H1 (cell line): ENCODE measurements around the gene CXCL14. TPM values are rescaled to one million over a fixed set of nuclear protein-coding genes. Genes with fewer than 3 reads are reported as not detected.

ENCODE experiments used
- CTCF ChIA-PET: fragments of 300-600 bp; sonication (Branson Sonifier 250); formaldehyde crosslinking; loops from one replicate; lab custom pipeline; 2021; ENCODE audit not compliant: partially characterized antibody; lab: Charles Lee
- POLR2A ChIA-PET: fragments of 300-600 bp; sonication (Branson Sonifier 250); formaldehyde crosslinking; loops from one replicate; lab custom pipeline; 2021; ENCODE audit warnings: inconsistent platforms; ENCODE audit not compliant: partially characterized antibody; lab: Charles Lee
- DNase-seq, 2 experiments: peaks; one replicate each; pipeline versions ENCODE4 v3.0.0 to v3.0.0-alpha.2; 2010 to 2022; ENCODE audit warnings: low spot score in 2 of 2, low read depth in 1 of 2, mixed read lengths in 1 of 2
- FAIRE-seq: peaks from 2 replicates; lab custom pipeline; 2011; peaks lifted over from hg19 to GRCh38; lab: Jason Lieb, UNC
- H2AFZ ChIP-seq: 2 replicates; pipeline ENCODE4 v1.8.1; 2012; ENCODE audit warnings: low read length, inconsistent platforms
- H2AK5ac ChIP-seq: 2 replicates; pipeline ENCODE4 v1.6.1; 2013; ENCODE audit warnings: low read depth, low read length
- H2BK120ac ChIP-seq: replicated peaks from 2 replicates; pipeline ENCODE3; 2013; ENCODE audit warnings: low read depth, low read length, inconsistent platforms
- H2BK12ac ChIP-seq: 2 replicates; pipeline ENCODE4 v1.6.1; 2013; ENCODE audit warnings: low read depth, low read length
- H2BK15ac ChIP-seq: 2 replicates; pipeline ENCODE4 v1.6.1; 2013; ENCODE audit warnings: low read length
- H2BK20ac ChIP-seq: 2 replicates; pipeline ENCODE4 v1.6.1; 2013; ENCODE audit warnings: low read length
- H2BK5ac ChIP-seq: 2 replicates; pipeline ENCODE4 v1.6.1; 2013; ENCODE audit warnings: low read depth, low read length
- H3K14ac ChIP-seq: 2 replicates; pipeline ENCODE4 v1.6.1; 2013; ENCODE audit warnings: inconsistent platforms; ENCODE audit not compliant: insufficient read length
- H3K18ac ChIP-seq: 2 replicates; pipeline ENCODE4 v1.6.1; 2013; ENCODE audit warnings: low read length; ENCODE audit errors: extremely low read depth
- H3K23ac ChIP-seq: 2 replicates; pipeline ENCODE4 v1.6.1; 2013; ENCODE audit warnings: inconsistent platforms; ENCODE audit not compliant: insufficient read length
- H3K23me2 ChIP-seq: 2 replicates; pipeline ENCODE4 v1.6.1; 2013; ENCODE audit warnings: low read depth, low read length
- H3K27ac ChIP-seq: 2 replicates; pipeline ENCODE4 v1.6.1; 2011; ENCODE audit warnings: low read depth, low read length, inconsistent platforms
- H3K27me3 ChIP-seq, 4 experiments: replicated peaks in 1 of 4; 1 replicate in 1 of 4; 2 replicates in 3 of 4; pipeline versions ENCODE4 v1.6.1 to v1.8.1; 2011 to 2013; ENCODE audit warnings: low read length in 3 of 4, mild to moderate bottlenecking in 3 of 4, inconsistent platforms in 2 of 4, mixed read lengths in 2 of 4, moderate library complexity in 1 of 4; ENCODE audit not compliant: control insufficient read depth in 3 of 4, insufficient read depth in 3 of 4; ENCODE audit errors: extremely low read depth in 1 of 4
- H3K36me3 ChIP-seq, 4 experiments: 2 replicates each; pipeline versions ENCODE4 v1.6.1 to v1.8.1; 2011 to 2013; ENCODE audit warnings: mild to moderate bottlenecking in 4 of 4, low read length in 3 of 4, moderate library complexity in 2 of 4, control low read depth in 1 of 4, inconsistent platforms in 1 of 4; ENCODE audit not compliant: insufficient read depth in 4 of 4, control insufficient read depth in 2 of 4
- H3K4ac ChIP-seq: replicated peaks from 2 replicates; pipeline ENCODE3; 2013; ENCODE audit warnings: low read length, low read depth, mixed read lengths, inconsistent platforms; ENCODE audit not compliant: insufficient read length
- H3K4me1 ChIP-seq, 4 experiments: replicated peaks in 1 of 4; 1 replicate in 1 of 4; 2 replicates in 3 of 4; pipeline versions ENCODE4 v1.6.1 to v1.8.1; 2011 to 2013; ENCODE audit warnings: low read length in 3 of 4, inconsistent platforms in 2 of 4, mixed read lengths in 1 of 4; ENCODE audit not compliant: insufficient read depth in 4 of 4, control insufficient read depth in 3 of 4
- H3K4me2 ChIP-seq, 2 experiments: 2 replicates each; pipeline versions ENCODE4 v1.6.1 to v1.8.1; 2011 to 2013; ENCODE audit warnings: low read depth in 2 of 2, low read length in 2 of 2, control low read depth in 1 of 2, inconsistent platforms in 1 of 2, mild to moderate bottlenecking in 1 of 2; ENCODE audit not compliant: insufficient read depth in 1 of 2
- H3K4me3 ChIP-seq, 4 experiments: fragments of 200-600, 300-600 bp in 1 of 4; sonication (generic), shearing (Covaris generic), sonication (Bioruptor Twin) in 1 of 4; 2 replicates each; pipeline versions ENCODE4 v1.5.1 to v1.8.1; 2011 to 2016; ENCODE audit warnings: low read length in 4 of 4, low read depth in 3 of 4, control low read depth in 2 of 4, inconsistent platforms in 2 of 4, mild to moderate bottlenecking in 2 of 4, mixed read lengths in 1 of 4, moderate library complexity in 1 of 4; ENCODE audit not compliant: insufficient read depth in 2 of 4; ENCODE audit errors: extremely low read depth in 1 of 4
- H3K56ac ChIP-seq: replicated peaks from 2 replicates; pipeline ENCODE3; 2013; ENCODE audit warnings: low read depth, mild to moderate bottlenecking, mixed read lengths, low read length, inconsistent platforms; ENCODE audit not compliant: insufficient read length
- H3K79me1 ChIP-seq: 2 replicates; pipeline ENCODE4 v1.6.1; 2013; ENCODE audit warnings: low read depth, low read length, control low read depth
- H3K79me2 ChIP-seq, 2 experiments: 2 replicates each; pipeline versions ENCODE4 v1.6.1 to v1.8.1; 2012 to 2013; ENCODE audit warnings: low read length in 2 of 2, mild to moderate bottlenecking in 2 of 2, inconsistent platforms in 1 of 2; ENCODE audit not compliant: insufficient read depth in 2 of 2, control insufficient read depth in 1 of 2
- H3K9ac ChIP-seq, 4 experiments: replicated peaks in 1 of 4; 1 replicate in 1 of 4; 2 replicates in 3 of 4; pipeline versions ENCODE4 v1.6.1 to v1.8.1; 2011 to 2013; ENCODE audit warnings: low read depth in 3 of 4, low read length in 3 of 4, control low read depth in 2 of 4, mild to moderate bottlenecking in 2 of 4, moderate library complexity in 2 of 4, inconsistent platforms in 1 of 4; ENCODE audit errors: extremely low read depth in 1 of 4
- H3K9me3 ChIP-seq, 2 experiments: 2 replicates each; pipeline versions ENCODE4 v1.6.1 to v1.8.1; 2012 to 2013; ENCODE audit warnings: mild to moderate bottlenecking in 2 of 2, moderate library complexity in 2 of 2, control low read depth in 1 of 2, inconsistent platforms in 1 of 2, low read depth in 1 of 2, low read length in 1 of 2, mixed read lengths in 1 of 2; ENCODE audit not compliant: insufficient read depth in 2 of 2
- H4K20me1 ChIP-seq, 2 experiments: replicated peaks in 1 of 2; 2 replicates each; pipeline versions ENCODE3 to v1.8.1; 2011 to 2013; ENCODE audit warnings: inconsistent platforms in 2 of 2, low read length in 2 of 2, mild to moderate bottlenecking in 1 of 2; ENCODE audit not compliant: insufficient read depth in 2 of 2, control insufficient read depth in 1 of 2
- H4K5ac ChIP-seq: 2 replicates; pipeline ENCODE4 v1.6.1; 2013; ENCODE audit warnings: low read length, low read depth, mixed read lengths, inconsistent platforms; ENCODE audit not compliant: insufficient read length
- H4K8ac ChIP-seq: 2 replicates; pipeline ENCODE4 v1.8.0; 2013; ENCODE audit warnings: mild to moderate bottlenecking, moderate library complexity, low read length, inconsistent platforms; ENCODE audit not compliant: insufficient read depth; ENCODE audit errors: extremely low read depth
- H4K91ac ChIP-seq: replicated peaks from 2 replicates; pipeline ENCODE3; 2013; ENCODE audit warnings: low read length, mixed read lengths, inconsistent platforms; ENCODE audit not compliant: insufficient read length
- WGBS, 2 experiments: shearing (Covaris generic) in 1 of 2; methylation state at CpG; one replicate each; pipeline versions ENCODE4 v1.1.6 to v1.1.7; 2013 to 2015; ENCODE audit warnings: low lambda C conversion rate in 2 of 2, mixed read lengths in 2 of 2, inconsistent platforms in 1 of 2, low coverage in 1 of 2, missing lambda C conversion rate in 1 of 2; ENCODE audit not compliant: insufficient replicate concordance in 2 of 2, insufficient coverage in 1 of 2, insufficient read length in 1 of 2; ENCODE audit errors: extremely low coverage in 1 of 2, missing lambda C conversion rate in 1 of 2; 5-methylcytosine and 5-hydroxymethylcytosine counted together
- polyA plus RNA-seq, 7 experiments: library from polyadenylated mRNA; depleted of rRNA in 3 of 7; stranded (reverse) in 5 of 7; unstranded in 2 of 7; fragments of >200 nt in 5 of 7; fragments of 200-250 nt in 2 of 7; gene quantifications; 1 replicate in 5 of 7; 2 replicates in 1 of 7; 4 replicates in 1 of 7; pipeline versions ENCODE4 v1.2.1 to v1.2.3, GENCODE V29; 2011 to 2013; ENCODE audit warnings: missing spikeins in 2 of 7, mixed read lengths in 2 of 7
- total RNA-seq: library from RNA; stranded (reverse); fragmentation: NEBNext Ultra II Directional; extraction: Animal tissue kit (Norgen Biotek cat#: 25700); gene quantifications from 2 replicates; pipeline ENCODE4 v1.2.1, GENCODE V29; 2021

Gene CXCL14
- total and polyA plus RNA-seq, 2 of the 8 experiments (the other 6 are each of a cell fraction or from before 2014, with no cell fraction given): 1.5 to 1.8 TPM

GRCh38 chr5:135543001-135543484 is 35.7 kb downstream of the CXCL14 start:
- FAIRE-seq (peak; percentile 65), DNase-seq (no peak)
- no peak overlapping the region for H2BK5ac ChIP-seq
- H2BK15ac ChIP-seq: no peak overlapping the region
- peak overlapping the region in 1 of 4 experiments; percentile 50; a peak in 3 of 8 replicates for H3K4me3 ChIP-seq
- H3K23ac ChIP-seq: no peak overlapping the region
- H4K20me1 ChIP-seq: peaks cover 14 to 52% of the 10 kb centered on the region in 2 experiments
- H4K91ac ChIP-seq: no peak overlapping the region
- peaks cover 6 to 13% (median 10%) of the 10 kb centered on the region in 4 experiments; a peak in 6 of 7 replicates for H3K4me1 ChIP-seq
- 5% methylated on average over 5 of the region's 5 CpGs; no CpG with 5 or more reads in 1 of the 2 experiments for WGBS, 2 experiments
- no peak overlapping the region for H2BK120ac ChIP-seq
- no peak overlapping the region for H2AFZ ChIP-seq
- H3K9me3 ChIP-seq: peaks cover 3 to 4% of the 10 kb centered on the region in 2 experiments; a peak in 2 of 4 replicates
- POLR2A ChIA-PET: interaction anchor here (0.6 to 0.9 kb wide), 2 partner anchors 77 to 1537 kb away, joined by 3 read pairs; no protein-coding TSS in a partner anchor
- no peak overlapping the region for H2BK20ac ChIP-seq
- no peak overlapping the region for H2BK12ac ChIP-seq
- H4K5ac ChIP-seq: no peak overlapping the region
- no peak overlapping the region for H3K27ac ChIP-seq
- H3K27me3 ChIP-seq: peaks cover 97 to 100% (median 99%) of the 10 kb centered on the region in 4 experiments
- H3K79me1 ChIP-seq: no peaks in the 10 kb centered on the region
- H3K14ac ChIP-seq: no peak overlapping the region
- no peak overlapping the region for H3K56ac ChIP-seq
- no peak overlapping the region for H3K9ac ChIP-seq
- H3K79me2 ChIP-seq: no peaks in the 10 kb centered on the region
- H3K18ac ChIP-seq: no peak overlapping the region
- H3K23me2 ChIP-seq: no peaks in the 10 kb centered on the region; the same call in 1 of the 2 replicates
- CTCF ChIA-PET: interaction anchor here (0.9 to 4.6 kb wide), 8 partner anchors 9 to 291 kb away, joined by 3 to 48 read pairs (median 5); partner anchors contain the start of gene SLC25A48
- no peak overlapping the region for H4K8ac ChIP-seq
- no peaks in the 10 kb centered on the region; a peak in 1 of 8 replicates for H3K36me3 ChIP-seq
- peak overlapping the region; percentile 54 to 73; a peak in 2 of 4 replicates for H3K4me2 ChIP-seq
- no peak overlapping the region for H3K4ac ChIP-seq
- H2AK5ac ChIP-seq: no peak overlapping the region
